Astrocyte (in vitro differentiated cells and primary cell): Measurements from ENCODE around the gene ASB1.

ENCODE experiments used
- EZH2 ChIP-seq: IDR thresholded peaks from 2 replicates; pipeline ENCODE4 v1.6.1; 2012; ENCODE audit warnings: mild to moderate bottlenecking, low read length, inconsistent platforms; ENCODE audit not compliant: insufficient read depth
- TF ChIP-seq, protein P1 (sequence below): IDR thresholded peaks from 2 replicates; pipeline ENCODE4 v1.5.1; 2011; ENCODE audit warnings: low read depth, mild to moderate bottlenecking, inconsistent platforms, low read length, moderate library complexity; ENCODE audit not compliant: insufficient read depth

DNA sequence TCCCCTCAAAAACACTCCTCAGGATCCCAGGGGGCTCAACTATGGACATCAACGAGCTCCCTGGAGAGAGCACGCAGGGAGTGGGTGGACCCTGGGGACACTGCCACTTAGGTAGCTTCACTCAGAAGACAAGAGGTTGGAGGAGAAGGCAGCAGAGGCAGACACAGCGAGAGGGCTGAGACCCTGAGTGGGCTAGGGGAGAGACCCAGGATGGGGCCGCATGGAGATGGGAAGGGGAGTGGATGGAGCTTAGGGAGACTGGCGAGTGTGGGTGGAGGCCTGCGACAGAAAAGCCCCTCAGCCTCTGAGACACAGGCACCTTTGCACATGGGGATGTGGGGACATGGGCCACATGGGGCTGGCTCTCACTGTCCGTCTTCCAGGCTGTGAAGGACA, 70.9 kb downstream of the ASB1 start:
- TF ChIP-seq, protein P1, sequence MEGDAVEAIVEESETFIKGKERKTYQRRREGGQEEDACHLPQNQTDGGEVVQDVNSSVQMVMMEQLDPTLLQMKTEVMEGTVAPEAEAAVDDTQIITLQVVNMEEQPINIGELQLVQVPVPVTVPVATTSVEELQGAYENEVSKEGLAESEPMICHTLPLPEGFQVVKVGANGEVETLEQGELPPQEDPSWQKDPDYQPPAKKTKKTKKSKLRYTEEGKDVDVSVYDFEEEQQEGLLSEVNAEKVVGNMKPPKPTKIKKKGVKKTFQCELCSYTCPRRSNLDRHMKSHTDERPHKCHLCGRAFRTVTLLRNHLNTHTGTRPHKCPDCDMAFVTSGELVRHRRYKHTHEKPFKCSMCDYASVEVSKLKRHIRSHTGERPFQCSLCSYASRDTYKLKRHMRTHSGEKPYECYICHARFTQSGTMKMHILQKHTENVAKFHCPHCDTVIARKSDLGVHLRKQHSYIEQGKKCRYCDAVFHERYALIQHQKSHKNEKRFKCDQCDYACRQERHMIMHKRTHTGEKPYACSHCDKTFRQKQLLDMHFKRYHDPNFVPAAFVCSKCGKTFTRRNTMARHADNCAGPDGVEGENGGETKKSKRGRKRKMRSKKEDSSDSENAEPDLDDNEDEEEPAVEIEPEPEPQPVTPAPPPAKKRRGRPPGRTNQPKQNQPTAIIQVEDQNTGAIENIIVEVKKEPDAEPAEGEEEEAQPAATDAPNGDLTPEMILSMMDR: no peak
- no peak for TF ChIP-seq EZH2
